Adipose tissue (tissue), 3 donors: Measurements from ENCODE around the gene NANS. TPM values are rescaled to one million over a fixed set of nuclear protein-coding genes. Genes with fewer than 3 reads are reported as not detected.
"Not testable (repeated sequence)": the region's sequence is repeated elsewhere in the genome, so short reads cannot be mapped to it uniquely, and the experiment has no call there.

ENCODE experiments used
- H3K27ac ChIP-seq: one replicate; pipeline ENCODE4 v1.5.1; 2013; ENCODE audit warnings: low read depth, low read length
- WGBS, 3 donors: extraction: QIAGEN DNeasy Blood & Tissue Kit; methylation state at CpG; one replicate each; pipeline ENCODE4 v1.1.7; 2013; 5-methylcytosine and 5-hydroxymethylcytosine counted together
- polyA plus RNA-seq, 3 donors: library from polyadenylated mRNA; stranded (reverse); fragments of 200-250 nt; gene quantifications; one replicate each; pipeline ENCODE4 v1.2.3, GENCODE V29; 2013
- donor health status: healthy with polysubstance abuse.
- donor health status: Bipolar disorder and iron deficiency.
- donor health status: healthy.

The NANS gene
- 10 to 100 TPM; 44.3 to 48.5 (median 45.6) TPM for polyA plus RNA-seq

- WGBS, 3 donors = 0 to 1% (median 0%) methylated on average over 54 to 79 of the region's 80 CpGs
- peak within 1 kb of the TSS; percentile 90 for H3K27ac ChIP-seq
These were observed at the start of gene NANS for GRCh38 chr9:98056269-98057137. NANS (plus strand) TSS chr9:98056732; CDS start chr9:98056809, 77 bp downstream.

GRCh38 chr9:98007251-98007928 is 49.1 kb upstream of the NANS start:
- 74 to 83% (median 76%) methylated on average over 13 of the region's 13 CpGs for WGBS, 3 donors
- H3K27ac ChIP-seq = no peak overlapping the region

- WGBS, 3 donors = 84 to 91% (median 90%) methylated on average over 3 of the region's 3 CpGs
- H3K27ac ChIP-seq = no peak overlapping the region
These were observed 47.8 kb upstream of the NANS start for GRCh38 chr9:98008764-98009163.

- H3K27ac ChIP-seq = no peak overlapping the region
- 88 to 90% (median 90%) methylated on average over 6 of the region's 6 CpGs for WGBS, 3 donors
These were observed 47.1 kb upstream of the NANS start for GRCh38 chr9:98009437-98009836.

GRCh38 chr9:98009936-98010335 is 46.6 kb upstream of the NANS start:
- H3K27ac ChIP-seq = no peak overlapping the region
- 19 to 87% (median 38%) methylated on average over 1 of the region's 1 CpG for WGBS, 3 donors

GRCh38 chr9:98010445-98010844 is 46.1 kb upstream of the NANS start:
- H3K27ac ChIP-seq = no peak overlapping the region
- 26 to 38% (median 35%) methylated on average over 2 of the region's 2 CpGs for WGBS, 3 donors

GRCh38 chr9:98011122-98011521 is 45.4 kb upstream of the NANS start:
- WGBS, 3 donors = 86 to 91% (median 90%) methylated on average over 7 of the region's 7 CpGs
- no peak overlapping the region for H3K27ac ChIP-seq

- H3K27ac ChIP-seq = no peak overlapping the region
- WGBS, 3 donors = 78 to 92% (median 88%) methylated on average over 4 of the region's 4 CpGs
These were observed 40.3 kb upstream of the NANS start for GRCh38 chr9:98016137-98016680.

GRCh38 chr9:98017306-98017705 is 39.2 kb upstream of the NANS start:
- no peak overlapping the region for H3K27ac ChIP-seq
- 52 to 83% (median 82%) methylated on average over 1 of the region's 1 CpG for WGBS, 3 donors

- 80 to 86% (median 82%) methylated on average over 5 of the region's 5 CpGs for WGBS, 3 donors
- H3K27ac ChIP-seq = no peak overlapping the region
These were observed 38.2 kb upstream of the NANS start for GRCh38 chr9:98018347-98018746.

GRCh38 chr9:98019098-98019497 is 37.4 kb upstream of the NANS start:
- 70 to 87% (median 85%) methylated on average over 4 of the region's 4 CpGs for WGBS, 3 donors
- H3K27ac ChIP-seq = no peak overlapping the region

- 86 to 94% (median 88%) methylated on average over 5 of the region's 5 CpGs for WGBS, 3 donors
- not testable (repeated sequence) for H3K27ac ChIP-seq
These were observed 36.7 kb upstream of the NANS start for GRCh38 chr9:98019869-98020268.

- 93 to 95% (median 95%) methylated on average over 8 of the region's 8 CpGs for WGBS, 3 donors
- no peak overlapping the region for H3K27ac ChIP-seq
These were observed 35.9 kb upstream of the NANS start for GRCh38 chr9:98020476-98021145.

GRCh38 chr9:98021306-98022040 is 35.1 kb upstream of the NANS start:
- no peak overlapping the region for H3K27ac ChIP-seq
- WGBS, 3 donors = 58 to 85% (median 81%) methylated on average over 8 of the region's 8 CpGs

- WGBS, 3 donors = 77 to 87% (median 78%) methylated on average over 8 of the region's 8 CpGs
- H3K27ac ChIP-seq = no peak overlapping the region
These were observed 34.1 kb upstream of the NANS start for GRCh38 chr9:98022447-98022846.

- no peak overlapping the region for H3K27ac ChIP-seq
- 98 to 100% (median 100%) methylated on average over 1 of the region's 1 CpG for WGBS, 3 donors
These were observed 31.8 kb upstream of the NANS start for GRCh38 chr9:98024702-98025101.

GRCh38 chr9:98031169-98031568 is 25.4 kb upstream of the NANS start:
- no peak overlapping the region for H3K27ac ChIP-seq

- H3K27ac ChIP-seq = no peak overlapping the region
- WGBS, 3 donors = 88 to 94% (median 92%) methylated on average over 1 of the region's 1 CpG
These were observed 24.6 kb upstream of the NANS start for GRCh38 chr9:98031935-98032334.
